Measurements from ENCODE around the gene NBPF3.

NBPF3 gene

GRCh38 chr1:21520899-21521716 lies 81.2 kb downstream of the NBPF3 start:
- no peak for DNase-seq

- no peak for DNase-seq
Measured at GRCh38 chr1:21521717-21522060, 81.8 kb downstream of the NBPF3 start.

- no peak for DNase-seq
Measured at GRCh38 chr1:21522525-21523038, 82.6 kb downstream of the NBPF3 start.

GRCh38 chr1:21523297-21523813 lies 83.4 kb downstream of the NBPF3 start:
- no peak for DNase-seq

GRCh38 chr1:21524220-21524619 lies 84.3 kb downstream of the NBPF3 start:
- DNase-seq = no peak

GRCh38 chr1:21524686-21525339 lies 84.9 kb downstream of the NBPF3 start:
- no peak for DNase-seq

- DNase-seq = no peak
Measured at GRCh38 chr1:21525340-21525717, 85.4 kb downstream of the NBPF3 start.

GRCh38 chr1:21526441-21526840 lies 86.5 kb downstream of the NBPF3 start:
- no peak for DNase-seq

- no peak for DNase-seq
Measured at GRCh38 chr1:21530368-21531016, 90.6 kb downstream of the NBPF3 start.

- DNase-seq = no peak
Measured at GRCh38 chr1:21531241-21531640, 91.3 kb downstream of the NBPF3 start.

GRCh38 chr1:21532496-21532895 lies 92.6 kb downstream of the NBPF3 start:
- no peak for DNase-seq

GRCh38 chr1:21532992-21533534 lies 93.1 kb downstream of the NBPF3 start:
- no peak for DNase-seq

GRCh38 chr1:21534146-21534545 lies 94.2 kb downstream of the NBPF3 start:
- DNase-seq = no peak
